HEK293 (cell line): ENCODE measurements around the gene NKD1.

Experiments
- ZBTB21 ChIP-seq: fragments of 450-650 bp; formaldehyde crosslinking; IDR thresholded peaks from 2 replicates; pipeline ENCODE4 v1.5.1; 2017; ENCODE audit warnings: missing biosample characterization, missing genetic modification characterization
- ZFP69B ChIP-seq: fragments of 450-650 bp; formaldehyde crosslinking; IDR thresholded peaks from 2 replicates; pipeline ENCODE4 v1.5.1; 2016; ENCODE audit warnings: missing biosample characterization, missing genetic modification characterization
- ZNF112 ChIP-seq: fragments of 450-650 bp; formaldehyde crosslinking; IDR thresholded peaks from 2 replicates; pipeline ENCODE4 v1.5.0; 2017; ENCODE audit warnings: missing biosample characterization, missing genetic modification characterization
- ZNF121 ChIP-seq: fragments of 450-650 bp; formaldehyde crosslinking; IDR thresholded peaks from 2 replicates; pipeline ENCODE4 v1.5.1; 2016; ENCODE audit warnings: missing biosample characterization, missing genetic modification characterization
- ZNF274 ChIP-seq, 2 experiments: fragments of 200-500 bp in 1 of 2; fragments of 450-650 bp in 1 of 2; sonication (Bioruptor generic) in 1 of 2; formaldehyde crosslinking in 1 of 2; IDR thresholded peaks; 2 replicates each; pipeline versions ENCODE4 v1.5.1 to v1.6.1; 2014 to 2016; ENCODE audit warnings: borderline replicate concordance in 1 of 2, inconsistent platforms in 1 of 2, low read length in 1 of 2, missing biosample characterization in 1 of 2, missing genetic modification characterization in 1 of 2
- TF ChIP-seq, protein P1 (sequence below): fragments of 450-650 bp; formaldehyde crosslinking; IDR thresholded peaks from 2 replicates; pipeline ENCODE4 v1.5.1; 2016; ENCODE audit warnings: missing biosample characterization, missing genetic modification characterization
- TF ChIP-seq, protein P2 (sequence below): sonication (generic); formaldehyde crosslinking; IDR thresholded peaks from 2 replicates; pipeline ENCODE4 v1.8.1; 2022; ENCODE audit warnings: mild to moderate bottlenecking, moderate library complexity, missing genetic modification reagents

DNA sequence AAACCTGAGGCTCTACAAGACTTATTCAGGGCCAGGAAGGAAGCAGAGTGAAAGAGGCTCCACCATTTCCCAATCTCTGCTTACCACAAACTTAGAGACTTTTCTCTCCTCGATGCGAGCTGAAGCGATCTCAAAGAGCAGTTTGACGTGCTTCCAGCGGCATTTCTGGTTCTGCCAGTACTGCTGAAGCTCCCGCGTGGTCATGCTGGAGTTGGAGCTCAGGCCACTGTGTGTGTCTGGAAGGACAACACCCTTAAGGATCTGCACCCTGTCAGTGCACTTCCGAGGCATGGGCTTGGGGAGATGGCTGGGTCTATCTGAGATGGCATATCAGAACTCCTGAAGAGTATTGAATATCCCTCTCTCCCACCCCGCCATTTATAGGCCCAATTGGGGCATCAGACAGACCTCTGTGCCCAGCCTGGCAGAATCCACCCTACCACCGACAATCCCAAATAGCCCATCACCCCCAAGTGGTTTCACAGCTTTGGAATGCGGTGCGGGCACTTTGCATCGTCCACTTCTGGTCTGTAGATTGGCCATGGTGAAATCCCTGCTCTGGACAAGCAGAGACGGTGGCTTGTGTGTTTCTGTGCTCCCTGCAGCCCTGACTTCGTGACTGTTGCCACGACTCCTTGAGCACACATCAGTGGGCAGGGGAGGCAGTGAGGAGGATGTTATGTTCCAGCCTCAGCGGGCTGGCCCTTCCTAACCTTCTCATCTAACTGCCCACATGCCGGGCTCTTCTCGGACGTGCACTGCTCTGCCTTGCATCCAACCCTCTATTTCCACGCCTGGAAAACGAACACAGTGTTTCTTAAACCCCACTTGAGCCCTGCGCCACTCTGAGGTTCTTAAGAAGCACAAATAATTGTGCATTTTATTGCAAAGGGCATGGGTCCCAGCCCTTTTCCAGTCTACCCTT is 127.8 kb downstream of the NKD1 start:
- TF ChIP-seq, protein P1, sequence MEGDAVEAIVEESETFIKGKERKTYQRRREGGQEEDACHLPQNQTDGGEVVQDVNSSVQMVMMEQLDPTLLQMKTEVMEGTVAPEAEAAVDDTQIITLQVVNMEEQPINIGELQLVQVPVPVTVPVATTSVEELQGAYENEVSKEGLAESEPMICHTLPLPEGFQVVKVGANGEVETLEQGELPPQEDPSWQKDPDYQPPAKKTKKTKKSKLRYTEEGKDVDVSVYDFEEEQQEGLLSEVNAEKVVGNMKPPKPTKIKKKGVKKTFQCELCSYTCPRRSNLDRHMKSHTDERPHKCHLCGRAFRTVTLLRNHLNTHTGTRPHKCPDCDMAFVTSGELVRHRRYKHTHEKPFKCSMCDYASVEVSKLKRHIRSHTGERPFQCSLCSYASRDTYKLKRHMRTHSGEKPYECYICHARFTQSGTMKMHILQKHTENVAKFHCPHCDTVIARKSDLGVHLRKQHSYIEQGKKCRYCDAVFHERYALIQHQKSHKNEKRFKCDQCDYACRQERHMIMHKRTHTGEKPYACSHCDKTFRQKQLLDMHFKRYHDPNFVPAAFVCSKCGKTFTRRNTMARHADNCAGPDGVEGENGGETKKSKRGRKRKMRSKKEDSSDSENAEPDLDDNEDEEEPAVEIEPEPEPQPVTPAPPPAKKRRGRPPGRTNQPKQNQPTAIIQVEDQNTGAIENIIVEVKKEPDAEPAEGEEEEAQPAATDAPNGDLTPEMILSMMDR = no peak
- no peak for TF ChIP-seq ZBTB21 (tag by site-specific recombination)
- TF ChIP-seq ZNF274 (IDR thresholded peaks at IDR 0.05; ENCODE audit: low read length) = no peak
- no peak for TF ChIP-seq ZNF274 (tag by site-specific recombination; IDR thresholded peaks at IDR 0.05; ENCODE audit: borderline replicate concordance)
- TF ChIP-seq, protein P2, sequence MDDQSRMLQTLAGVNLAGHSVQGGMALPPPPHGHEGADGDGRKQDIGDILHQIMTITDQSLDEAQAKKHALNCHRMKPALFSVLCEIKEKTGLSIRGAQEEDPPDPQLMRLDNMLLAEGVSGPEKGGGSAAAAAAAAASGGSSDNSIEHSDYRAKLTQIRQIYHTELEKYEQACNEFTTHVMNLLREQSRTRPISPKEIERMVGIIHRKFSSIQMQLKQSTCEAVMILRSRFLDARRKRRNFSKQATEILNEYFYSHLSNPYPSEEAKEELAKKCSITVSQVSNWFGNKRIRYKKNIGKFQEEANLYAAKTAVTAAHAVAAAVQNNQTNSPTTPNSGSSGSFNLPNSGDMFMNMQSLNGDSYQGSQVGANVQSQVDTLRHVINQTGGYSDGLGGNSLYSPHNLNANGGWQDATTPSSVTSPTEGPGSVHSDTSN (CRISPR knock-in tag) = no peak
- TF ChIP-seq ZNF112 = no peak
- TF ChIP-seq ZFP69B (tag by site-specific recombination) = no peak
- TF ChIP-seq ZNF121 (tag by site-specific recombination) = no peak
